ENCODE measurements around the gene EML6. TPM values are rescaled to one million over a fixed set of nuclear protein-coding genes. Genes with fewer than 3 reads are reported as not detected.
A peak's percentile ranks its signal among the peaks of the same experiment; 100 is the strongest.

Gene EML6
- total and polyA plus RNA-seq, 12 donors = 0.07 to 1.5 (median 0.31) TPM

- H3K27ac ChIP-seq = peak overlapping the region in 4 of 10 donors; percentile 4 to 71 (median 10)
- 43 to 58% methylated on average over 6 of the region's 6 CpGs for WGBS, 2 donors
- H3K9me3 ChIP-seq = no peaks in the 10 kb centered on the region
- no peak overlapping the region for H3K4me3 ChIP-seq
- no peaks in the 10 kb centered on the region for H3K36me3 ChIP-seq
- no peak for TF ChIP-seq CTCF (IDR thresholded peaks at IDR 0.05)
- H3K27me3 ChIP-seq = no peaks in the 10 kb centered on the region
- peaks cover 0 to 94% (median 73%) of the 10 kb centered on the region in 9 donors for H3K4me1 ChIP-seq
- no peak for DNase-seq
- no peak for ATAC-seq
- intact Hi-C loops (cut with DNase I) = loop anchor here in 7 of 10 donors (2.0 to 10.0 kb wide), 7 partner anchors 35 to 210 kb away; no protein-coding TSS in a partner anchor
These were observed 288.6 kb downstream of the EML6 start for GRCh38 chr2:55011831-55012671.

GRCh38 chr2:55012672-55013484 is 289.4 kb downstream of the EML6 start:
- intact Hi-C loops (cut with DNase I) = loop anchor here in 7 of 10 donors (2.0 to 10.0 kb wide), 7 partner anchors 34 to 209 kb away; no protein-coding TSS in a partner anchor
- DNase-seq = no peak
- ATAC-seq = no peak
- Histone ChIP-seq H3K4me3 (no peak overlapping the region), H3K4me1 (peaks cover 0 to 93% (median 66%) of the 10 kb centered on the region in 9 donors), H3K27ac (peak overlapping the region in 4 of 10 donors; percentile 4 to 21 (median 10)), H3K27me3 (no peaks in the 10 kb centered on the region), H3K9me3 (no peaks in the 10 kb centered on the region), H3K36me3 (no peaks in the 10 kb centered on the region)
- 57 to 78% methylated on average over 2 of the region's 2 CpGs for WGBS, 2 donors
- no peak for TF ChIP-seq CTCF (IDR thresholded peaks at IDR 0.05)

GRCh38 chr2:55013936-55014335 is 290.5 kb downstream of the EML6 start:
- no peaks in the 10 kb centered on the region for H3K9me3 ChIP-seq
- H3K27ac ChIP-seq = no peak overlapping the region
- ATAC-seq (no peak), DNase-seq (no peak)
- peak in 8 of 9 donors; percentile 12 to 57 (median 32) for TF ChIP-seq CTCF (IDR thresholded peaks at IDR 0.05)
- intact Hi-C loops (cut with DNase I) = loop anchor here in 8 of 10 donors (2.0 to 10.0 kb wide), 9 partner anchors 33 to 208 kb away; no protein-coding TSS in a partner anchor
- H3K4me3 ChIP-seq = no peak overlapping the region
- H3K36me3 ChIP-seq = peaks cover 0 to 5% (median 0%) of the 10 kb centered on the region in 9 donors
- no peaks in the 10 kb centered on the region for H3K27me3 ChIP-seq
- H3K4me1 ChIP-seq = peaks cover 0 to 95% (median 59%) of the 10 kb centered on the region in 9 donors
- WGBS, 2 donors = 64 to 77% methylated on average over 1 of the region's 1 CpG

Data from heart right ventricle (tissue), 16 donors.